ENCODE measurements around the gene C1orf210.

- TF ChIP-seq EZH2 (IDR thresholded peaks at IDR 0.05; ENCODE audit: low read depth) (no peak), CTCF (conservative IDR thresholded peaks at IDR 0.05) (no peak)
These were observed 18.3 kb upstream of the C1orf210 start for GRCh38 chr1:43303471-43304313.
